WERI-Rb-1 (cell line): Measurements from ENCODE around the gene HABP4.

Experiments used
- DNase-seq: peaks from one replicate; pipeline ENCODE4 v3.0.0-alpha.2; 2020
- H3K27ac ChIP-seq: fragments of 250-450 bp; sonication (Bioruptor Pico); 2 replicates; pipeline ENCODE4 v1.5.1; 2020; ENCODE audit warnings: mild to moderate bottlenecking, moderate library complexity
- H3K27me3 ChIP-seq: fragments of 250-450 bp; sonication (Bioruptor Pico); 2 replicates; pipeline ENCODE4 v1.5.1; 2021; ENCODE audit warnings: mild to moderate bottlenecking, low read depth, moderate library complexity; ENCODE audit not compliant: insufficient read depth, severe bottlenecking
- H3K36me3 ChIP-seq: fragments of 250-450 bp; sonication (Bioruptor Pico); 2 replicates; pipeline ENCODE4 v1.5.1; 2020; ENCODE audit warnings: mild to moderate bottlenecking, moderate library complexity
- H3K4me3 ChIP-seq: 2 replicates; pipeline ENCODE4 v1.5.1; 2011; ENCODE audit warnings: low read depth, mild to moderate bottlenecking, control low read depth, low read length
- H3K9me3 ChIP-seq: fragments of 250-450 bp; sonication (Bioruptor Pico); 2 replicates; pipeline ENCODE4 v1.5.1; 2021; ENCODE audit warnings: mild to moderate bottlenecking, moderate library complexity; ENCODE audit not compliant: severe bottlenecking
- CTCF ChIP-seq: IDR thresholded peaks from 2 replicates; pipeline ENCODE4 v1.5.1; 2011; ENCODE audit warnings: low read depth, mild to moderate bottlenecking, control low read depth, inconsistent platforms, low read length

The HABP4 gene

GRCh38 chr9:96459268-96460007, 9.5 kb downstream of the HABP4 start:
- no peak for DNase-seq
- no peak overlapping the region for H3K27ac ChIP-seq
- TF ChIP-seq CTCF, result no peak

GRCh38 chr9:96460470-96460869, 10.5 kb downstream of the HABP4 start:
- no peak for DNase-seq
- no peaks in the 10 kb centered on the region for H3K9me3 ChIP-seq
- H3K27me3 ChIP-seq, result no peaks in the 10 kb centered on the region
- no peak overlapping the region for H3K27ac ChIP-seq
- peaks cover 2% of the 10 kb centered on the region; the same call in 1 of the 2 replicates for H3K36me3 ChIP-seq
- no peak for TF ChIP-seq CTCF
- H3K4me3 ChIP-seq, result no peak overlapping the region

More at GRCh38 chr9:96459268-96460007, 9.5 kb downstream of the HABP4 start:
- no peaks in the 10 kb centered on the region for H3K9me3 ChIP-seq
- H3K4me3 ChIP-seq, result no peak overlapping the region
- H3K27me3 ChIP-seq, result no peaks in the 10 kb centered on the region
- no peaks in the 10 kb centered on the region for H3K36me3 ChIP-seq

GRCh38 chr9:96460882-96461281, 10.9 kb downstream of the HABP4 start:
- no peak for TF ChIP-seq CTCF
- H3K9me3 ChIP-seq, result no peaks in the 10 kb centered on the region
- DNase-seq, result no peak
- no peak overlapping the region for H3K4me3 ChIP-seq
- H3K27ac ChIP-seq, result no peak overlapping the region
- H3K27me3 ChIP-seq, result no peaks in the 10 kb centered on the region
- peaks cover 6% of the 10 kb centered on the region for H3K36me3 ChIP-seq

- H3K36me3 ChIP-seq, result peaks cover 10% of the 10 kb centered on the region
- no peak overlapping the region for H3K4me3 ChIP-seq
- no peaks in the 10 kb centered on the region for H3K27me3 ChIP-seq
- no peaks in the 10 kb centered on the region for H3K9me3 ChIP-seq
- DNase-seq, result no peak
- TF ChIP-seq CTCF, result no peak
- no peak overlapping the region for H3K27ac ChIP-seq
Measured at GRCh38 chr9:96461336-96461735, 11.4 kb downstream of the HABP4 start.

GRCh38 chr9:96462541-96462940, 12.6 kb downstream of the HABP4 start:
- Histone ChIP-seq H3K27me3 (no peaks in the 10 kb centered on the region), H3K27ac (no peak overlapping the region), H3K9me3 (no peaks in the 10 kb centered on the region), H3K36me3 (peaks cover 17% of the 10 kb centered on the region), H3K4me3 (no peak overlapping the region)
- DNase-seq, result no peak
- TF ChIP-seq CTCF, result no peak

GRCh38 chr9:96464426-96464825, 14.5 kb downstream of the HABP4 start:
- H3K36me3 ChIP-seq, result peaks cover 23% of the 10 kb centered on the region
- TF ChIP-seq CTCF, result no peak
- H3K27ac ChIP-seq, result no peak overlapping the region
- H3K4me3 ChIP-seq, result no peak overlapping the region
- DNase-seq, result no peak
- H3K9me3 ChIP-seq, result no peaks in the 10 kb centered on the region
- H3K27me3 ChIP-seq, result no peaks in the 10 kb centered on the region
